Activated CD4-positive, alpha-beta T cell treated with anti-CD3 and anti-CD28 coated beads, Interleukin-10, Interleukin-2, amounts not matched to agents 100 ng/mL and 50 ng/mL, durations not matched to agents 16 hours and 8 hours (primary cell): ENCODE data around the gene DOCK4.

Source experiments
- DNase-seq: peaks from one replicate; pipeline ENCODE4 v3.0.0-alpha.2; 2020

Gene DOCK4

GRCh38 chr7:111990643-111991042, 215.6 kb downstream of the DOCK4 start:
- no peak for DNase-seq

DNA sequence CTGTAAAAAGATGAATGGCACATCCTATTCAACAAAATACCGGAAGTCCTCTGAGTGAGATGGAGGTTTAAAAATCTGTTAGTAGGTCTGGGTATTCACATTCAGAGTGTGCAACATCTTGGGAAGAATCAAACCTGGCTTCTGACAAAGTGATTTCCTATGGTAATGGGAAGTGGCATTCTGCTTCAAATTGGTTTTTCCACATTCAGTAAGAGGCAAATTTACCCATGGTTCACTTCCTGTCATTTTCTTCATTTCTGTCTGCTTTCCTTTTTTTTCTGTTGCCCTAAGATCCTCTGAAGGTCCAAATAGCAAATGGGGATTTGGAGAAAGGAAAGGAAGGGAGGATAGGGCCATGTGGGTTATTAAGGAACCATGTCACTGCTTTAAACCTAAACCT, 218.3 kb downstream of the DOCK4 start:
- no peak for DNase-seq

DNA sequence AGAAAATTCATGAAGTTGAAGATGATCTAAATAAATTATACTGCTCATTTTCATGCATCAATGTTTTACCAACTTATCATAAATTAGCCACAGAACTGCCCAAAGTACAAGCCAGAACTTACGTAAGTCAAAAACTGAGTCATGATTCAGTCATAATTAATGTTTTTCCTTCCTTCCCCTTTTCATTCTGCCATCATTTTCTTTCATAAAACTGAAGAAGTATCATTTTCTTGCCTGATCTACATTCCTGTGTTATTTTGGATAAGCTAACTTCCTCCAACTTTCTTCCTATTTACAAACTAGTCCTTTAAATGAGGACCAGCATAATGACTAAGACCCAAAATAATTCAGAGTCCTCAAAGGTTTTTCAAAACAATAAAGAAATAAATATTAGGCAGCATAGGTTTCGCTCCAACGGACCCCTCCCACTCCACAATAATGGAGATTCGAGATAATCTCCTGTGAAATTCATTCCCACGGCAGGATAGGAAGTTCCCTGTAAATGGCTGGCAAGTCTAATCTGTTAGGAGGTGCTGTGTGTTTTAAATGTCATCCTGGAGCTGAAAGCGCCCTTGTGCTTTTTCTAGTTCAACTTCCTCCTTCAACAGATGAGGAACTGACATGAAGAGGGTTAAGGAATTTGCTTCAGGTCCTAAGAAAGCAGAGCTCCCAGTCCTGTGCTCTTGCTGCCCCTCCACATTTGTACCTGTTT, 218.9 kb downstream of the DOCK4 start:
- DNase-seq: no peak

GRCh38 chr7:111986601-111987000, 219.6 kb downstream of the DOCK4 start:
- no peak for DNase-seq

GRCh38 chr7:111985798-111986197, 220.4 kb downstream of the DOCK4 start:
- DNase-seq: no peak

DNA sequence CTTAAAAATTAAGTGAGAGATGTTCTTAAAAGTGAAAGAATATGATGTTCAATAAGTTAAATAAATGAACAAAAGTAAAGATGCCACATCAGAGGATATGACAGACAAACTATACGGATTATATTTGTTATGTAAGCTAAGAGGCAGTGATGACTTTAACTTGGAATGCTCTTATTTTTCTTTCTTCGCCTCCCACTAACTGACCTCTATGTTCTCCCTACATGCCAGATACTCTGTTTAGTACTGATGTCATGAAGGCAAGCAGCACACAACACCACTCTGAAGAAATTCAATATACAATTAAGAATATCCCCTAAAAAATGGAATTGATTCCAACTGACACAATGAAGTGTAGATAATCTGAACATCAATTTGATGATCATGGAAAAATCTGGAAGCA, 223.4 kb downstream of the DOCK4 start:
- no peak for DNase-seq

GRCh38 chr7:111982133-111982532, 224.1 kb downstream of the DOCK4 start:
- DNase-seq: no peak

GRCh38 chr7:111980725-111981124, 225.5 kb downstream of the DOCK4 start:
- no peak for DNase-seq

- DNase-seq: no peak
Observed at GRCh38 chr7:111975346-111975745, 230.9 kb downstream of the DOCK4 start.

DNA sequence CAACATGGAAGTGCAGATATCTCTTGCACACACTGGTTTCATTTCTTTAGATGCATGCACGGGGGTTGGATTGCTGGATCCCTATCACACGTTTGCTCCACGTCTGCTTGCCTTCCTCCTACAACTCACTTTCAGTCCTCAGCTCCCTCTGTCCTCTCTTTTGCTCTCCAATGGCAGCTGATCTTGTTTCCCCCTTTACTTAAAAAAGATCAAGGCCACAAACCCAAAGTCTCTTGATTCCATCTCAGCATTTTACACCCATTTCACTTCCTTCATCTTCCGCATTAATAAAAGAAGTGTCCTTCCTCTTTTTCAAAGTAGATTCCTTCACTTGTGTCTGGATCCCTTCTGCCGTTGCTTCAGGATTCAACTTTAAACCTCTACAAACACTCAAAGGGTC, 245.2 kb downstream of the DOCK4 start:
- no peak for DNase-seq

GRCh38 chr7:111958896-111959295, 247.3 kb downstream of the DOCK4 start:
- DNase-seq: no peak

- DNase-seq: no peak
Observed at GRCh38 chr7:111958431-111958830, 247.8 kb downstream of the DOCK4 start.

DNA sequence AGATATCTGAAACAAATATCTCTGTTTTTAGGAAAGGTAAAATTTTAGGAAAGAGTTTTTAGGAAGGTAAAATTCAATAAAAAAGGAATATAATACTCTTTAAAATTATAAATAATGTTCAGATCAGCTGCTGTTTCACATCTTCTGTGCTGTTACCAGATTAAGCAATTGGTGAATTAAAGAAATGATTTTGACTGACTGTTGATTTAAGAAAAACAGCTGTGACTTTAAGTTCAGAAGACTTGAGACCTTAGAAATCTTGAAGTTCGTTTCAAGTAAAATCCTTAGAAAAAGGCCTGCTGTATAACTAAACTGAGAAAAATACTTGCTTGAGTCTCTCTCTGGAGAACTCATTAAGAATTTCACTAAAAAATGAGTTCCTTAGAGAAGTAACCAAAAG, 250.6 kb downstream of the DOCK4 start:
- DNase-seq: no peak

GRCh38 chr7:111954474-111955381, 251.5 kb downstream of the DOCK4 start:
- no peak for DNase-seq

- DNase-seq: no peak
Observed at GRCh38 chr7:111954056-111954455, 252.1 kb downstream of the DOCK4 start.

DNA sequence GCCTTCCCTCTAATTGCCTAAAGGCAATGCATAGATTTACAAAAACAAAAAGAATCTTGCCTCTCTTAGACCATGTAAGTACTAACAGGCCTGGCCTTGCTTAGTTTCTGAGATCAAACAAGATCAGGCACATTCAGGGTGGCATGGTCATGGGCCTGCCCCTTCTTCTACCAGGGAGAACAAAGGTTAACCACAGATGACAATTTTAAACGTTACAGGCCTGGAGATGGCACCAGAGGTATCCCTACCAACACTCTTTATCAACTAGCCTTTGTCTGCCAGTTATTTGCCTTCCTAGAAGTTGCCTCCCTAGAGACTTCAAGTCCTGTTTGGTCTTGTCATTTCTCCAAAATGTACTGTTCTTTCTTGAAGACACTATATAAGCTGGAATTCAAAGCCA, 252.6 kb downstream of the DOCK4 start:
- no peak for DNase-seq

DNA sequence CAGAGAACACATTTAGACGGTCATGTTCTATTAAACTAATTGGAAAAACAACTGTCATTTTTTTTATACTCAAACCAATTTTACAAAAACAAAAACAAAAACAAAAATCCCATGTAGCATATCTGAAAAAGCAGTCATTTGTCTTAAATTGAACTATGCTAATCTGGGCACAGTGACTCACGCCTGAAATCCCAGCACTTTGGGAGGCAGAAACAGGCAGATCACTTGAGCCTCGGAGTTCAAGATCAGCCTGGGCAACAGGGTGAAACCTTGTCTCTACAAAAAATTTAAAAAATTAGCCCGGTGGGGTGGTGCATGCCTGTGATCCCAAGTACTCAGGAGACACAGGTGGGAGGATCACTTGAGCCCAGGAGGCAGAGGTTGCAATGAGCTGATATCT, 253.4 kb downstream of the DOCK4 start:
- DNase-seq: no peak

DNA sequence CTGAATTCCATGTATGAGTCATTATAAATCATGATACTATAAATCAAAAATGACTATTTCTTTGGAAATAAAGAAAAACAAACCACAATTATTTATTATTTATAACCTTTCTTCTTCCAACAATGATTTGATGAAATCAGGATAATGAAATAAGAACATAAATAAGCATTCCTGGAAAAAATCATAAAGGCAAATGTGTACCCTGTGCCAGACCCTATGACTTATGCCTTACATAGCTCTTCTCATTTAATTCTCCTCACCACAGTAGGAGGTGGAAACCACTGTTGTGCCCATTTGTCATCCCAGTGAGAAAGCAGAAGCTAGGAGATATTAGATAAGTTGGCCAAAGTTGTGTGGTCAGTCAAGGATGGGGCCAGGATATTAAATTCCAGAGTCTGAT, 255.1 kb downstream of the DOCK4 start:
- DNase-seq: no peak

DNA sequence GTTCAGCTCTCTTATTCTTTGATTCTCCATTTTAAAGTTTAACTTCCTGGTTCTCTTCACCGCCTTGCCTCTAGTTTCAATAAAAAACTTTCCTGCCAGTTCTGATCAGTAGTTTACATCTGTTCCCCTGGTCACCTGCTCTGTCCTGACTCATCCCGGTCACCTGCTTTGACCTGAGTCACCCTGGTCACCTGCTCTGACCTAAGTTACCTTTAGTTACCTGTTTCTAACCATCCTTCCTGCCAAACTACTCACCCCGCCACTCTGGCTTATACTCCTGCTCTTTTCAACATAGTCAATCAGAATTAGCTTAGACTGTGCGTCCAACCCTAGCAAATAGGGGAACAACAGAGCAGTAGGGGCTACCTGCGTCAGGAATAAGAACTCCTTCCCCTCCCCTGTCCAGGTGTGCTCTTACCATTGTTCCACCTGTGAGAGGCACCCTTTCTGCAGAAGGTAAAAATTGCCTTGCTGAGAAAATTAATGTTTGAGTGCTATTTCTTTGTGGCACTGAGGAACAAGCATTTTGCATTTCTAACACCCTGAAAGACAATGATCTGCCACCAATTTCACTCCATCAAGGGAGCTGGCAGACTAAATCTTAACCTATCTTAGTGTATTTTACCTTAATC, 263.6 kb downstream of the DOCK4 start:
- no peak for DNase-seq

DNA sequence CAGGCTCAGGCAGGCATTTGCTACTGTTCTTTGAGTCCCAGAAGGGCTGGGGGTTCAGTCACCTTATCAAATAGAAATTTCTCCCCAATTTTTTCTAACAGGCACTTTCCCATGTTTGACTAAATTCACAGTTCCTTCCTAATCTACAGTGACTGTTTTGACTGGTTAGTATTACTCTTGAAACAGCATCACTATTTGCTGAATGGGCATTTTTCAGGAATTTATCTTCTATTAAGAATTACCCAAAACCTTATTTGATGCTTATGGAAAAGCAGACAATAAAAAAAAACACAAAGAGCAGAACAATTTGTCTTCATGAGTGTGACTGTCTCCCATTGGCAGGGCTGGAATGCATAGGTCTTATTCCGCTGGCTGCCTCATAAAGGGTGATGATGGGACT, 269.0 kb downstream of the DOCK4 start:
- DNase-seq: no peak

DNA sequence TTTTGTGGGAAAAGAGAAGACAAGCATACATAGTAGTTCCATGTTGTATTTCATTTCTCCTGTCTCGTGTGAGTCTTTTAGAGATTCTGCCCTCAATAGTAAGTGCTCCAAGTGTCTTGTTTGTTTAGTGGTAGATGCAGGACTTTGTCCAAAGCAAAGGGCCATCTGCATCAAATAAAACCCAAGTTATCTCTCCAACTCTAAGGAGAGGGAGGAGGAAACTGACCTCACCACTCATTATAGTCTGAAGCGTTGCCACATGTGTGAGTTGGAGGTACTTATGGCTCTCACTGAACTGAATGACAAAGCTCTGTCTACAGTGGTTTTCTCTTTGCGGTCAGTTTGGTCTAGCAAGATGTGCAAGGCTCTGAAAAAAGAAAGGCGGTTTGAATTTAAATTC, 272.6 kb downstream of the DOCK4 start:
- DNase-seq: no peak

- no peak for DNase-seq
Observed at GRCh38 chr7:111931958-111932357, 274.2 kb downstream of the DOCK4 start.

DNA sequence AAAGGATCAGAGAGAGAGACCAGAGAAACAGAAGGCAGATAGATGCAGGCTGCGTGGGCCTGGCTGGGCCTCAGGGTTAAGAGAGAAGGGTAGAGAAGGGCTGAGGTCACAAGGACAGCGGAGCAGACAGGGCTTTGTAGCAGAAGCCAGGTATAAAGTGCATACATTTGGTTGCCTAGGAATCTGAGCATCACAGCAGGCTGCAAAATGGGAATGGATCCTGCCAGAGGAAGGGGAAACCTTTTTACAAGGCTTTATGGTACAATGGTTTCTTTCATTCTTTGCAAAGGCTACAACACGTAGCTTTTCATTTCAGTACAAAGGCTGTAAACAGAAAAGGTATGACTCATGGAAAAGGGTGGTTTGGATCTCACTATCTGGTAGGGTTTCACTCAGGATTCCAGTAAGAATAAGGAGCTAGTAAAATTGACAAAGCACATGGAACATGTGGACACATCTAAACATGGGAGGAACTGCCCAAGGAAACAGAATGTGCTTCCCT, 275.1 kb downstream of the DOCK4 start:
- DNase-seq: peak; percentile 6

DNA sequence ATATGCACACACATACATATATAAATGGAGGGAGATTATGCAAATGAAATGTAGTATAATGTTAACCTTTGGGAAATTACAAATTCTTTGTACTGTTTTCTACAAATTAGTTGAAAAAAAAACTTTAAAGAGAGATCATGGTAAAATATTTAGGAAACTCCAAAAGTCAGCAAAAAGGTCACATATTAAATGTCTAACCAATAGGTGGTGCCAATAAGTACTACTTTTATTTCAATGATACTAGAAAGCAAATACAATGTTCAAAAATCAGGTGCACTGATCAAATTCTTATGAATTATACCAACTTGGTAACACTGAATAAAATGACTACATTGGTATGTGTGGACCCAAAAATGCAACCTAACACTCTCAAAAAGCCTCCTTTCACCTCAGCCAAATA, 276.9 kb downstream of the DOCK4 start:
- no peak for DNase-seq
